ENCODE measurements around the gene NELFA.

DNA sequence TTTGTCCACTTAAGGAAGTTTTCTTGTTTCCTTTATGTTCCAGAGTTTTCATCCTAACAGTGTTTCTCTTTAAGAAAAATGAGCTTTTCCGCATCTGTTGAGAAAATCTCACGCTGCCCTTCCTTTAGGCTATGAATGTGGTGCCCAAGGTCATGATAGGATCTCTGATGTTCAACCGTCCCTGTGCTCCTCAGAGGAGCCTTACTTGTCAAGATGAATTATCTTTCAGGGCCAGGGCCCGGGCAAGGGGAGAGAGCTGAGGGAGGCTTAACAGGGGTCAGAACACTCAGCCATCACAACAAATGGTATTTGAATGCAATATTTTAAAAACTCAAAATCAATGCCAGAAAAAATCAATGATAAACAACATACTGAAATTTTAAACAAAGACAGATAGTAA is 6.2 kb upstream of the NELFA start:
- TF ChIP-seq ARNTL (CRISPR knock-in tag; IDR thresholded peaks at IDR 0.05; ENCODE audit: borderline replicate concordance, low read depth) (no peak), RARB (CRISPR knock-in tag; IDR thresholded peaks at IDR 0.05) (no peak)
